PC-3 (cell line): ENCODE measurements around the gene SERPINB12.

Experiments used
- EZH2 ChIP-seq: fragments of 300-600 bp; sonication (generic); IDR thresholded peaks from one replicate; pipeline ENCODE4 v1.6.1; 2017; ENCODE audit warnings: antibody characterized with exemption, mild to moderate bottlenecking, low read length; ENCODE audit not compliant: unreplicated experiment
- TF ChIP-seq, protein P1 (sequence below): fragments of 300-600 bp; sonication (generic); conservative IDR thresholded peaks from 2 replicates; pipeline ENCODE4 v1.5.1; 2017; ENCODE audit warnings: antibody characterized with exemption, low read depth, mild to moderate bottlenecking, low read length

DNA sequence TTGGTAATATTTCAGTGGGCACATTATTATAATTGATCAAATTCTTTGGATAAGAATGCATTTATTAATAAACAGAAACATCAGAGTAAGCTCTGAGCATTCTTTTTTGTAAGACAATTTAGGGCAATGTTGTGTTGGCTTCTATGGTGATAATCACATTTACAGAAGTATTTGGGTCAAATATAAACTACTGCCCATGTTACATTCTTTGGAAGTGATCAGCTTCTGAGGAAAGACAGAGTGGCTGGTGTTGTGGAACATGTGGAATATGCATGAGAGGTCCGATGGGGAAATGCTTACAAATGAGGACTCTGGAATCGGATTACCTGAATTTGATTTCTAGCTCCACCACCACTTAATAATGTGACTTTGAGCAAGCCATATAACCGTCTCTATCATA is 64.4 kb downstream of the SERPINB12 start:
- TF ChIP-seq, protein P1, sequence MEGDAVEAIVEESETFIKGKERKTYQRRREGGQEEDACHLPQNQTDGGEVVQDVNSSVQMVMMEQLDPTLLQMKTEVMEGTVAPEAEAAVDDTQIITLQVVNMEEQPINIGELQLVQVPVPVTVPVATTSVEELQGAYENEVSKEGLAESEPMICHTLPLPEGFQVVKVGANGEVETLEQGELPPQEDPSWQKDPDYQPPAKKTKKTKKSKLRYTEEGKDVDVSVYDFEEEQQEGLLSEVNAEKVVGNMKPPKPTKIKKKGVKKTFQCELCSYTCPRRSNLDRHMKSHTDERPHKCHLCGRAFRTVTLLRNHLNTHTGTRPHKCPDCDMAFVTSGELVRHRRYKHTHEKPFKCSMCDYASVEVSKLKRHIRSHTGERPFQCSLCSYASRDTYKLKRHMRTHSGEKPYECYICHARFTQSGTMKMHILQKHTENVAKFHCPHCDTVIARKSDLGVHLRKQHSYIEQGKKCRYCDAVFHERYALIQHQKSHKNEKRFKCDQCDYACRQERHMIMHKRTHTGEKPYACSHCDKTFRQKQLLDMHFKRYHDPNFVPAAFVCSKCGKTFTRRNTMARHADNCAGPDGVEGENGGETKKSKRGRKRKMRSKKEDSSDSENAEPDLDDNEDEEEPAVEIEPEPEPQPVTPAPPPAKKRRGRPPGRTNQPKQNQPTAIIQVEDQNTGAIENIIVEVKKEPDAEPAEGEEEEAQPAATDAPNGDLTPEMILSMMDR, result no peak
- no peak for TF ChIP-seq EZH2
